Uterus (tissue), 2 donors: ENCODE measurements around the gene ACR.

Experiments used
- POLR2A ChIP-seq, 2 donors: fragments of 450-650 bp; IDR thresholded peaks; one replicate each; pipeline ENCODE4 v1.6.1; 2016; ENCODE audit warnings: antibody characterized with exemption in 2 of 2, mild to moderate bottlenecking in 1 of 2, moderate library complexity in 1 of 2
- TF ChIP-seq, protein P1 (sequence below), 4 experiments: fragments of 200-600 bp in 2 of 4; fragments of 450-650 bp in 2 of 4; sonication (generic) in 2 of 4; IDR thresholded peaks; one replicate each; pipeline ENCODE4 v1.5.1; 2016 to 2019; ENCODE audit warnings: antibody characterized with exemption in 4 of 4, mild to moderate bottlenecking in 2 of 4, moderate library complexity in 1 of 4

DNA sequence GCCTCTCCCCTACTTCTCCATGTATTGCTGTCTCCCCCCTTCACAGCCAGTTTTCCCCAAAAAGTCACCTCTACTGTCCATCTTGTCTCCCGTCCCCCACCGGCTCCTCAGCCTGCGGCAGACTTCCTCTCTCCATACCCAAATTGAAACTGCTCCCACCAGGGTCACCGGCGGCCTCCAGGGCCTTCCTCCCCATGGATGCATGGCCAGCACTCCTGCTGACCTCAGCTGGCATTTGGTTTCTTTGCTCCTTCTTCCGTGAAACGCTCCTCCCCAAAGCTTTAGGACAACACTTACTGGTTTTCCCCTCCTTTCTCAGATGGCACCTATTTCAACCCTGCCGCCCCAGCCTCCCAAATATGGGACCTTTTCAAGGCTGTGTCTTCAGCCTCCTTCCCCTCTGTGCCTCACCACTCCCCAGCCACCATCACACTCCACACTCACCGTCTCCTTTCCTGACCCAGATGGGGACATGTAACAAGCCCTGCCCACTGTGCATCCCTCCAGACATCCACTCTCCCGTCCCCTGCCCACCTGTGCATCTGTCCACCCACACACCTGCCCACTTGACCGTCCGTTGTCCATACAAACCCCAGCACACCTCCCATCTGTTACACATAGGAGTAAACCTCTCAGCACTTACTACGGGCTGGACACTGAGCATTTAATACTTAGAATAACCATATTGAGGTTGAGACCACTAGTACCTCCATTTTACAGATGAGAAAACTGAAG lies 21.5 kb upstream of the ACR start:
- TF ChIP-seq, protein P1, sequence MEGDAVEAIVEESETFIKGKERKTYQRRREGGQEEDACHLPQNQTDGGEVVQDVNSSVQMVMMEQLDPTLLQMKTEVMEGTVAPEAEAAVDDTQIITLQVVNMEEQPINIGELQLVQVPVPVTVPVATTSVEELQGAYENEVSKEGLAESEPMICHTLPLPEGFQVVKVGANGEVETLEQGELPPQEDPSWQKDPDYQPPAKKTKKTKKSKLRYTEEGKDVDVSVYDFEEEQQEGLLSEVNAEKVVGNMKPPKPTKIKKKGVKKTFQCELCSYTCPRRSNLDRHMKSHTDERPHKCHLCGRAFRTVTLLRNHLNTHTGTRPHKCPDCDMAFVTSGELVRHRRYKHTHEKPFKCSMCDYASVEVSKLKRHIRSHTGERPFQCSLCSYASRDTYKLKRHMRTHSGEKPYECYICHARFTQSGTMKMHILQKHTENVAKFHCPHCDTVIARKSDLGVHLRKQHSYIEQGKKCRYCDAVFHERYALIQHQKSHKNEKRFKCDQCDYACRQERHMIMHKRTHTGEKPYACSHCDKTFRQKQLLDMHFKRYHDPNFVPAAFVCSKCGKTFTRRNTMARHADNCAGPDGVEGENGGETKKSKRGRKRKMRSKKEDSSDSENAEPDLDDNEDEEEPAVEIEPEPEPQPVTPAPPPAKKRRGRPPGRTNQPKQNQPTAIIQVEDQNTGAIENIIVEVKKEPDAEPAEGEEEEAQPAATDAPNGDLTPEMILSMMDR (IDR thresholded peaks at IDR 0.05) = no peak
- TF ChIP-seq POLR2A (IDR thresholded peaks at IDR 0.05) = no peak
